ENCODE measurements around the gene ZCWPW2.

ZCWPW2 gene

DNA sequence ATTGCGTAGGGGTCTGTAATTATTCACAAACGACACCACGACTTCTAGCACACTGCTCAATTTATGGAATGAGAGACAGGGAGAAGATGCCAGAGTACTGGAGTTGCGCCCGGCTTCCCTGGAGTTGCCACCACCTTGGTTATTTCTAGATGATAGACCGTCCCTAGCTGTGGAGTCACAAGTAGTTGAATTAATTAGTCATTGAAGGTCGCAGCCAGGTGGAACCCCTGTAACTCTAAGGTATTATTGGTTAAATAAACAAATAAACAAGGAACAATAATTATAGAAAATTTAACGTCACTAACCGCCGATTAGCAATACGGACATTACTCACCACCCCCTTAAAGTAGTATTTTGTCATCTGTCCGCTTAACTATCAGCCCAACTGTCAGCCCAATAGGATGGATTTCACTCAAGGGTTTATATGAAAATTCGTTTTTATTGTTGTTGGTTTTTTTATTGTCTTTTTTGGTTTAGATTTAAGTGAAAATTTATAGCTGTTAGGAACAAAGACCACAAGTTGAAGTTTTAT is 1.0 kb downstream of the ZCWPW2 start:
- no peak for TF ChIP-seq ZFX (IDR thresholded peaks at IDR 0.05; ENCODE audit: borderline replicate concordance)
- TF ChIP-seq, protein P1, sequence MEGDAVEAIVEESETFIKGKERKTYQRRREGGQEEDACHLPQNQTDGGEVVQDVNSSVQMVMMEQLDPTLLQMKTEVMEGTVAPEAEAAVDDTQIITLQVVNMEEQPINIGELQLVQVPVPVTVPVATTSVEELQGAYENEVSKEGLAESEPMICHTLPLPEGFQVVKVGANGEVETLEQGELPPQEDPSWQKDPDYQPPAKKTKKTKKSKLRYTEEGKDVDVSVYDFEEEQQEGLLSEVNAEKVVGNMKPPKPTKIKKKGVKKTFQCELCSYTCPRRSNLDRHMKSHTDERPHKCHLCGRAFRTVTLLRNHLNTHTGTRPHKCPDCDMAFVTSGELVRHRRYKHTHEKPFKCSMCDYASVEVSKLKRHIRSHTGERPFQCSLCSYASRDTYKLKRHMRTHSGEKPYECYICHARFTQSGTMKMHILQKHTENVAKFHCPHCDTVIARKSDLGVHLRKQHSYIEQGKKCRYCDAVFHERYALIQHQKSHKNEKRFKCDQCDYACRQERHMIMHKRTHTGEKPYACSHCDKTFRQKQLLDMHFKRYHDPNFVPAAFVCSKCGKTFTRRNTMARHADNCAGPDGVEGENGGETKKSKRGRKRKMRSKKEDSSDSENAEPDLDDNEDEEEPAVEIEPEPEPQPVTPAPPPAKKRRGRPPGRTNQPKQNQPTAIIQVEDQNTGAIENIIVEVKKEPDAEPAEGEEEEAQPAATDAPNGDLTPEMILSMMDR (IDR thresholded peaks at IDR 0.05) = no peak
- peak overlapping the region; percentile 93 for H3K27ac ChIP-seq

DNA sequence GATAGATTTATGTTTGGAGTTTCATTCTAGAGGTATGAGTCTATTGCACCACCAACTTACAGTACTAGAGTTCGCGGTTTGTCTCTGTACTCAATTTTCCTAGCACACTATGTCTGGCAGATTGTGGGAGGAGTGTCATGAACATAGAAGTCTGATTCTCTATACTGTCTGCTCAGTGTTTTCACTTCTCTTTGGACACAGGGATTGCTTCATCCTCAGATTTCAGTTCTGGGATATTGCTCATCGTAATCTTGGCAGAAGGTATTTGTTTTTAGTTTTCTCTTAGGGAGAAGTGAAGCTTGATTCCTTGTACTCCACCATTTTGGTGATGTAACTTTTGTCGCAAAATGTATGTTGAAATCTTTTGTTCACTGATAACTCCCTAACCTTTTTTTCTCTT is 27.9 kb downstream of the ZCWPW2 start:
- TF ChIP-seq, protein P1 (IDR thresholded peaks at IDR 0.05) = no peak
- TF ChIP-seq ZFX (IDR thresholded peaks at IDR 0.05; ENCODE audit: borderline replicate concordance) = no peak
- H3K27ac ChIP-seq = no peak overlapping the region

DNA sequence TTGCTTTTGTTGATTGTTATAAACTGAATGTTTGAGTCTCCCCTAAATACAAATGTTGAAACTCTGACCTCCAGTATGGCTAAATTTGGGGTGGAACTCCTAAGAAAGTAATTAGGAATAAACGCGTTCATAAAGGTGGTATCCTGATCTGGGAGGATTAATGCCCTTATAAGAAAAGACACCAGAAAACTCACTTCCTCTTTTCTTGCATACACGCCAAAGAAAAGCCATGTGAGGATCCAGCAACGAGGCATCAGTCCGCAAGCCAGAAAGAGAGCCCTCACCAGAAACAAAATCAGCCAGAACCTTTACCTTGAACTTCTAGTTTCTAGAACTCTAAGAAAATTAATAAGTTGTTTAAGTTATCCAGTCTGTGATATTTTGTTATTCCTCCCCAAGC is 37.5 kb downstream of the ZCWPW2 start:
- TF ChIP-seq, protein P1 (IDR thresholded peaks at IDR 0.05) = no peak
- TF ChIP-seq ZFX (IDR thresholded peaks at IDR 0.05; ENCODE audit: borderline replicate concordance) = no peak
- H3K27ac ChIP-seq = no peak overlapping the region

DNA sequence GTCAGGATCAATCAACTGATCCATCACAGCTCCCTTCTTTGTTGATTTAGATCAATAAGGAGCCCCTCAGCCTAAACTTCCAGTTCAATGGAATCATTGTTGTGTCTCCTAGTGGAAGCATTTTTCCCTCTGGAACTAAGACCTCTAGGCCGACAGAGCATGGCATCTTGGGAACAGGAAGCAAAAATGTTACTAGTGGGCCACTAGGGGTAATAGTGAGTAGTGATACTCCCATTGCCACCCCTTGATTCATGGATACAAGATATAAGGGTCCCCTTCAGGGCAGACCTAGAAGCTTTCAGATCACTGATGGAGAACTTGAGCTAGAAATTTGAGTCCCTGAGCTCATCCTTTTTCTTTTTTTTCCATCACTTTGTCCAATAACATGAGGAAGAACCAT is 40.5 kb downstream of the ZCWPW2 start:
- no peak overlapping the region for H3K27ac ChIP-seq
- TF ChIP-seq, protein P1 (IDR thresholded peaks at IDR 0.05) = no peak
- TF ChIP-seq ZFX (IDR thresholded peaks at IDR 0.05; ENCODE audit: borderline replicate concordance) = no peak

DNA sequence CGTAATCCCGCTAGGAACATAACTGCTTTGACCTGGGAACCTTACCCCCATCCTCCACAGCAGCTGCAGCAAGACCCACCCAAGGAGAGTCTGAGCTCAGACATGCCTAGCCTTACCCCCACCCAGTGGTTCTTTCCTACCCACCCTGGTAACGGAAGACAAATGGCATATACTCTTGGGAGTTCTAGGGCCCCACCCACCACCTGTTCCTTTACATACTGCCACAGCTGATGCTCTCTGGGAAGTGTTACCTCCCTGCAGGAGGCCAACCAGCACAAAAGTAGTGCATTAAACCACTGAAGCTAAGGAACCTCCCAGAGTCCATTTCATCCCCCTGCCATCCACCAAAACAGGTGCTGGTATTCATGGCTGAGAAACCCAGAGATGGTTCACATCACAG is 50.7 kb downstream of the ZCWPW2 start:
- no peak for TF ChIP-seq ZFX (IDR thresholded peaks at IDR 0.05; ENCODE audit: borderline replicate concordance)
- TF ChIP-seq, protein P1 (IDR thresholded peaks at IDR 0.05) = no peak
- no peak overlapping the region for H3K27ac ChIP-seq

DNA sequence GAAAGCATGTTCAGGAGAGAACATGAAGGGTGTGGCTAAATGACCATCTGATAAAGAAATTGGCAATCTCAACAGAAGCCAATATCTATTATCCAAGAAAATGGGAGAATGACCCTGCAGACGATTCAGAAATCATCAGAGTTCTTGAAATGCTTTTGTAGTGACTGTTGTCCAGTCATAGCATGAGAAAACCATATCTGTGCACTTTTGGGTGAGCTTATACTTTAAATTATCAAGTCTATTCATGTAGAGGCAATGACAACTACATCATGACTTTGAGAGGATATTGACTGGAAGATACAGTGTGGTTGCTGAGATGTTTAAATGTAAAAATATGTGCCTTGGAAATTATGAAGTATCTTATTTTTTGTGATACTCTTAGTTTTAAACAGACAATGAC is 57.7 kb downstream of the ZCWPW2 start:
- H3K27ac ChIP-seq = no peak overlapping the region
- TF ChIP-seq, protein P1 (IDR thresholded peaks at IDR 0.05) = no peak
- no peak for TF ChIP-seq ZFX (IDR thresholded peaks at IDR 0.05; ENCODE audit: borderline replicate concordance)

DNA sequence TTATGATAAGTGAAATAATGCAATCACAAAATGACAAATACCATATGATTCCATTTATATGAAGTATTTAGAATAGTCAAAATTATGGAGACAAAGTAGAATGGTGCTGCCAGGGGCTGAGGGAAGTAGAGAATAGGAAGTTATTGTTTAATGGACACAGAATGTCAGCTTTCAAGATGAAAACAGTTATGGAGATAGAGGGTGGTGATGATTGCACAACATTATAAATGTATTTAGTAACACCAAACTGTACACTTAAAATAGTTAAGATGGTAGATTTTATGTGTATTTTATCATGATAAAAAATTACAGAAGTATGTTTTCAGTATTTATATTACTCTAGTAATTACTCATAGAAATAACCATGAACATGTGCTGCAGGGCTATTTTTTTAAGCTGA is 100.9 kb downstream of the ZCWPW2 start:
- no peak overlapping the region for H3K27ac ChIP-seq
- TF ChIP-seq, protein P1 (IDR thresholded peaks at IDR 0.05) = no peak
- TF ChIP-seq ZFX (IDR thresholded peaks at IDR 0.05; ENCODE audit: borderline replicate concordance) = no peak
